ENCODE data around the gene SH2B3.

The SH2B3 gene

DNA sequence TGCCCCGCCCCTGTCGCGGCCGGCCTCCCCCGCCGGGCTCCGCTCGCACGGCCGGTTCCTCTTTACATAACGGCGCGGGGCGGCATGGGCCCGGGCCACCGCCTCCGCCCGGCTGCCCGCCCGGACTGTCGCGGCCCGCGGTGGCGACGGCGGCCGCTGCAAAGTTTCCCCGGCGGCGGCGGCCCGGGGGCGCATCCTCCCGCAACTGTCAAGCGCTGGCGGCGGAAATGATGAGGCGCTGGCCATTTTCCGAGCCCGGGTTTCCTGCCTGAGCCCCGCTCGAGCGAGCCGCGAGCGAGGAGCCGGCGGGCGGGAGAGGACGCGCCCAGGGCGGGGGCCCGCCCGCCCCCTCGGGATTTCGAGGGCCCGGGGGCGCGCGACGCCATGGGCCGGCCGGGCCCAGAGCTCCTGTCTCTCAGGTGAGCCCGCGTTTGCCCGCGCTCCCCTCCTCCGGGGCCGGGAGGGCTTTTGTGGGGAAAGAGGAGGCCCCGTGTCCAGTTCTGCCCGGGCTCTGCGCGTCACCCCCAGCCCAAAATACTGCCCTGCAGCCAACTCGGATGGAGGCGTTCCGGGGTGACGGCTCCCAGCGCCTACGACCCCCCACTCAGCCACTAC lies at the start of gene SH2B3:
Gene SH2B3, plus strand, starts transcription at position 65 of the 615 bp plus-strand sequence. CDS start 12,223 bp downstream, outside the sequence.
- no peak for DNase-seq (ENCODE audit: low read depth, low spot score)
- no peaks in the 10 kb centered on the region for H3K9me3 ChIP-seq (ENCODE audit: low read depth, low read length)
- peak within 1 kb of the TSS; percentile 92 for H3K4me3 ChIP-seq
- peak within 1 kb of the TSS; percentile 89 for H3K27ac ChIP-seq
- H3K9ac ChIP-seq (ENCODE audit: insufficient read length) = peak within 1 kb of the TSS; percentile 82
- H3K36me3 ChIP-seq (ENCODE audit: insufficient read depth, low read length) = no peaks in the 10 kb centered on the region
- TF ChIP-seq FOXP2 (optimal IDR thresholded peaks at IDR 0.05; ENCODE audit: control extremely low read depth, extremely low read length, insufficient read depth) (no peak), EZH2 (IDR thresholded peaks at IDR 0.05) (no peak), POLR2AphosphoS5 (IDR thresholded peaks at IDR 0.05; ENCODE audit: borderline replicate concordance, low read depth, low read length) (no peak)

- DNase-seq (ENCODE audit: low read depth, low spot score) = no peak
These were observed 46.4 kb upstream of the SH2B3 start for GRCh38 chr12:111359231-111359913.

GRCh38 chr12:111359914-111360276 lies 45.8 kb upstream of the SH2B3 start:
- DNase-seq (ENCODE audit: low read depth, low spot score) = no peak
- H3K36me3 ChIP-seq (ENCODE audit: insufficient read depth, low read length) = no peaks in the 10 kb centered on the region
- no peak overlapping the region for H3K27ac ChIP-seq
- no peak overlapping the region for H3K4me3 ChIP-seq
- no peaks in the 10 kb centered on the region for H3K9me3 ChIP-seq (ENCODE audit: low read depth, low read length)
- H3K9ac ChIP-seq (ENCODE audit: insufficient read length) = no peak overlapping the region
- TF ChIP-seq EZH2 (IDR thresholded peaks at IDR 0.05) (no peak), FOXP2 (optimal IDR thresholded peaks at IDR 0.05; ENCODE audit: control extremely low read depth, extremely low read length, insufficient read depth) (no peak), POLR2AphosphoS5 (IDR thresholded peaks at IDR 0.05; ENCODE audit: borderline replicate concordance, low read depth, low read length) (no peak)

More at GRCh38 chr12:111359231-111359913, 46.4 kb upstream of the SH2B3 start:
- TF ChIP-seq EZH2 (IDR thresholded peaks at IDR 0.05) (no peak), FOXP2 (optimal IDR thresholded peaks at IDR 0.05; ENCODE audit: control extremely low read depth, extremely low read length, insufficient read depth) (no peak), POLR2AphosphoS5 (IDR thresholded peaks at IDR 0.05; ENCODE audit: borderline replicate concordance, low read depth, low read length) (no peak)
- Histone ChIP-seq H3K9ac (ENCODE audit: insufficient read length) (no peak overlapping the region), H3K9me3 (ENCODE audit: low read depth, low read length) (no peaks in the 10 kb centered on the region), H3K36me3 (ENCODE audit: insufficient read depth, low read length) (no peaks in the 10 kb centered on the region), H3K27ac (no peak overlapping the region), H3K4me3 (no peak overlapping the region)

GRCh38 chr12:111360325-111360930 lies 45.3 kb upstream of the SH2B3 start:
- Histone ChIP-seq H3K9ac (ENCODE audit: insufficient read length) (no peak overlapping the region), H3K4me3 (no peak overlapping the region), H3K36me3 (ENCODE audit: insufficient read depth, low read length) (no peaks in the 10 kb centered on the region), H3K27ac (no peak overlapping the region), H3K9me3 (ENCODE audit: low read depth, low read length) (no peaks in the 10 kb centered on the region)
- no peak for TF ChIP-seq FOXP2 (optimal IDR thresholded peaks at IDR 0.05; ENCODE audit: control extremely low read depth, extremely low read length, insufficient read depth)
- TF ChIP-seq POLR2AphosphoS5 (IDR thresholded peaks at IDR 0.05; ENCODE audit: borderline replicate concordance, low read depth, low read length) = no peak
- TF ChIP-seq EZH2 (IDR thresholded peaks at IDR 0.05) = no peak
- no peak for DNase-seq (ENCODE audit: low read depth, low spot score)

DNA sequence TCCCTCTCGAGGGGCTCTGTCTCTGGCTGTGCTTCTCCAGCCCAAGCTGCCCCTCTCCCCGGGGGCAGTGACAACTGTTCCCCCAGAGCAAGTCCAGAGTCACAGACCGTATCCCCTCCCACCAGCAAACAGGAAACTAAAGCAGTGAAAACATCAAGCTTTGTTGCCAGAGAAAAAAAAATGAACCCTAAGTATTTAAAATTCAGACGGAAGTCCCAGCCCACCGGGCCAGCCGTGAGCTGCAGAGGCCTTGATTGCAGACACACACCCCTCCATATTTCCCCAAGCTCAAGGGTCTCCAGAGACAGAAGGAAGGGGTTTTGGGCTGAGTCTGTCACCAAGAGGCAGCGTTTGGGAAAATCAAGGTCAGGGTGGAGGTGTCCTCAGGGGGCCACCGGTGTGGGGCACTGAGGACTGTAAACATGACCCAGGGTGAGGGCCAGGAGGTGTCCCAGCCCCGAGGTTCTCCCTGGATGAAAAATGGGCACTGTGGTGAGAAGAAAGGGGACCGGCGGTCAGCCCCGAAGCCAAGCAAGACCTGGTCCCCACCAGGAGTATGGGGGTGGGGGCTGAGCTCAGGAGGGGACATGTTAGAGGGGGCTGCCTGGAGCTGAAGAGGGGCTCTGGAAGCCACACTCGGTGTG lies 44.5 kb upstream of the SH2B3 start:
- no peak overlapping the region for H3K27ac ChIP-seq
- no peaks in the 10 kb centered on the region for H3K9me3 ChIP-seq (ENCODE audit: low read depth, low read length)
- no peak overlapping the region for H3K9ac ChIP-seq (ENCODE audit: insufficient read length)
- no peaks in the 10 kb centered on the region for H3K36me3 ChIP-seq (ENCODE audit: insufficient read depth, low read length)
- TF ChIP-seq FOXP2 (optimal IDR thresholded peaks at IDR 0.05; ENCODE audit: control extremely low read depth, extremely low read length, insufficient read depth) (no peak), EZH2 (IDR thresholded peaks at IDR 0.05) (no peak), POLR2AphosphoS5 (IDR thresholded peaks at IDR 0.05; ENCODE audit: borderline replicate concordance, low read depth, low read length) (no peak)
- DNase-seq (ENCODE audit: low read depth, low spot score) = no peak
- no peak overlapping the region for H3K4me3 ChIP-seq

DNA sequence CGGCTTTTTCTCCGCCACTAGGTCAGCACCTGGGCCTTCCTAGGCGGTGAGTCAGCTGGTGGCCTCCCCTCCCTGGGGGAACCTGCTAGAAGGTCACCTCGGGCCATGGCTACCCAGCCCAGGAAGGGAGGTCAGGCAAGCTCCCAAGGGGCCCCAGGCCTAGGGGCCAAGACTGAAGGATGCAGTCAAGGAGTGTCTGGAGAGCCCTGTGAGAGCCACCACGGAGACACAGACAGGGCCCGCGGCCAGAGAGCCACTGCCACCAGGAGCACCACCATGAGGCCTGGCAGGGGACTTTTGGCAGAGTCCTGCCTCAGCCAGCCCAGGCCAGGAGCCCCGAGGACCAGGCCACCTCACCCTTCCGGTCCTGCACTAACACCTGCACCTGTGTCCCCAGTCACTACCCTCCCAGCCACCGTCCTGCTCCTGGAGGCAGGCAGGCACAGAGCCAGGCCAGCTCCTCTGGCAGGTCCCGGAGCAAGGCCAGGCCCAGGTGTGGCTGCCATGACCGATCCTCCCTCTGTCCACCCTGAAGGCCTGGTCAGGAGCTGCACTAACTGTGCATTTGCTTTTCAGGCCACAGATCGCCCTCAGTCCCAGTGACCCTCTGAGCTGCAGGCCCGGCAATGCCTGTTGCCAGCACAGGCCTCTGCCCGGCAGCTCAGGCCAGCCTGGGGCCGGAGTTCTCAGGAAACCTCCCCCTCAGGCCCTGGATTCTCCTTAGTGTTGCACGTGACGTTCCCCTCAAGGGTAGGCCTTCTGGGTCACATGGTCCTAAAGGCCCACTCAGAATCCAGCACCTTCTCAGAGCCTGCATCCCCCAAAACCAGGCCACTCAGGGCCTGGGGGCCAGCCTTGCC lies 43.8 kb upstream of the SH2B3 start:
- TF ChIP-seq FOXP2 (optimal IDR thresholded peaks at IDR 0.05; ENCODE audit: control extremely low read depth, extremely low read length, insufficient read depth) = no peak
- TF ChIP-seq EZH2 (IDR thresholded peaks at IDR 0.05) = no peak
- no peak for TF ChIP-seq POLR2AphosphoS5 (IDR thresholded peaks at IDR 0.05; ENCODE audit: borderline replicate concordance, low read depth, low read length)
- Histone ChIP-seq H3K4me3 (no peak overlapping the region), H3K9ac (ENCODE audit: insufficient read length) (no peak overlapping the region), H3K36me3 (ENCODE audit: insufficient read depth, low read length) (no peaks in the 10 kb centered on the region), H3K9me3 (ENCODE audit: low read depth, low read length) (no peaks in the 10 kb centered on the region), H3K27ac (no peak overlapping the region)
- no peak for DNase-seq (ENCODE audit: low read depth, low spot score)

GRCh38 chr12:111362687-111363475 lies 42.8 kb upstream of the SH2B3 start:
- no peaks in the 10 kb centered on the region for H3K9me3 ChIP-seq (ENCODE audit: low read depth, low read length)
- H3K27ac ChIP-seq = no peak overlapping the region
- DNase-seq (ENCODE audit: low read depth, low spot score) = no peak
- no peak overlapping the region for H3K9ac ChIP-seq (ENCODE audit: insufficient read length)
- H3K36me3 ChIP-seq (ENCODE audit: insufficient read depth, low read length) = no peaks in the 10 kb centered on the region
- TF ChIP-seq EZH2 (IDR thresholded peaks at IDR 0.05) = no peak
- TF ChIP-seq FOXP2 (optimal IDR thresholded peaks at IDR 0.05; ENCODE audit: control extremely low read depth, extremely low read length, insufficient read depth) = no peak
- TF ChIP-seq POLR2AphosphoS5 (IDR thresholded peaks at IDR 0.05; ENCODE audit: borderline replicate concordance, low read depth, low read length) = no peak
- H3K4me3 ChIP-seq = no peak overlapping the region
